GM23338 (cell line): ENCODE results near the gene ROBO1.

Experiments
- CREB1 ChIP-seq: fragments of 250-450 bp; sonication (Bioruptor Pico); IDR thresholded peaks from 2 replicates; pipeline ENCODE4 v1.5.0; 2020; ENCODE audit warnings: low read depth, mild to moderate bottlenecking, moderate library complexity
- EZH2 ChIP-seq: fragments of 200-600 bp; sonication (generic); IDR thresholded peaks from one replicate; pipeline ENCODE4 v1.8.0; 2017; ENCODE audit warnings: antibody characterized with exemption, mild to moderate bottlenecking, low read depth; ENCODE audit not compliant: unreplicated experiment
- EZH2phosphoT487 ChIP-seq: fragments of 200-600 bp; sonication (generic); IDR thresholded peaks from one replicate; pipeline ENCODE4 v1.8.1; 2018; ENCODE audit warnings: antibody characterized with exemption; ENCODE audit not compliant: unreplicated experiment
- POLR2AphosphoS5 ChIP-seq: IDR thresholded peaks from 2 replicates; pipeline ENCODE4 v1.6.1; 2016; ENCODE audit warnings: antibody characterized with exemption, low read depth
- REST ChIP-seq: IDR thresholded peaks from one replicate; pipeline ENCODE4 v1.6.1; 2018; ENCODE audit warnings: antibody characterized with exemption; ENCODE audit not compliant: unreplicated experiment
- STAT1 ChIP-seq: IDR thresholded peaks from one replicate; pipeline ENCODE4 v1.6.1; 2016; ENCODE audit warnings: antibody characterized with exemption; ENCODE audit not compliant: unreplicated experiment
- ZNF114 ChIP-seq: fragments of 250-450 bp; sonication (Bioruptor Pico); IDR thresholded peaks from 2 replicates; pipeline ENCODE4 v1.5.0; 2020; ENCODE audit warnings: mild to moderate bottlenecking, moderate library complexity
- ZNF462 ChIP-seq: fragments of 250-450 bp; sonication (Bioruptor Pico); IDR thresholded peaks from 2 replicates; pipeline ENCODE4 v1.5.0; 2020; ENCODE audit warnings: mild to moderate bottlenecking, moderate library complexity
- TF ChIP-seq, protein P1 (sequence below), 2 experiments: fragments of 200-600 bp in 1 of 2; sonication (generic) in 1 of 2; conservative IDR thresholded peaks; 2 replicates each; pipeline versions ENCODE4 v1.5.1 to v1.6.1; 2016 to 2017; ENCODE audit warnings: antibody characterized with exemption in 2 of 2, low read depth in 2 of 2, mild to moderate bottlenecking in 2 of 2, moderate library complexity in 1 of 2
- TF ChIP-seq, protein P2 (sequence below): IDR thresholded peaks from 2 replicates; pipeline ENCODE4 v1.6.1; 2016; ENCODE audit warnings: antibody characterized with exemption

DNA sequence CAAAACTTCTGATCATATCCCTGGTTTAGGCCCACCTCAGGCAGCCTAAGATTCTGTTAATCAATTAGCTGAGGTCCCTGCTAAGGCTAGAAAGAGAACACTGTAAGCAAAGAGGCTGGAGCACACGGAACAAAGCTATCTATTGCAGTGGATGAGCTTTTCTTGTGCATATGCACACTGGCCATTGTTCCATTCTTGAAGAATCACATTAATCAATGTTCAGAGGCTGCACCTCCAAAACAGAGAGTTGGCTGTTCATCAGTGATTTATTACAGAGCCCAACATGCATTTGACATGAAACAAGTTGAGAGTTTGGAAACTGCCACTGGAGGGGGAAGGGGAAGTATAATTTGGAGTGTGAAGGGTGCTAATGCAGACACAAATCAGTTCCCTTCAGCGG, 873.0 kb downstream of the ROBO1 start:
- no peak for TF ChIP-seq EZH2
- TF ChIP-seq, protein P1, sequence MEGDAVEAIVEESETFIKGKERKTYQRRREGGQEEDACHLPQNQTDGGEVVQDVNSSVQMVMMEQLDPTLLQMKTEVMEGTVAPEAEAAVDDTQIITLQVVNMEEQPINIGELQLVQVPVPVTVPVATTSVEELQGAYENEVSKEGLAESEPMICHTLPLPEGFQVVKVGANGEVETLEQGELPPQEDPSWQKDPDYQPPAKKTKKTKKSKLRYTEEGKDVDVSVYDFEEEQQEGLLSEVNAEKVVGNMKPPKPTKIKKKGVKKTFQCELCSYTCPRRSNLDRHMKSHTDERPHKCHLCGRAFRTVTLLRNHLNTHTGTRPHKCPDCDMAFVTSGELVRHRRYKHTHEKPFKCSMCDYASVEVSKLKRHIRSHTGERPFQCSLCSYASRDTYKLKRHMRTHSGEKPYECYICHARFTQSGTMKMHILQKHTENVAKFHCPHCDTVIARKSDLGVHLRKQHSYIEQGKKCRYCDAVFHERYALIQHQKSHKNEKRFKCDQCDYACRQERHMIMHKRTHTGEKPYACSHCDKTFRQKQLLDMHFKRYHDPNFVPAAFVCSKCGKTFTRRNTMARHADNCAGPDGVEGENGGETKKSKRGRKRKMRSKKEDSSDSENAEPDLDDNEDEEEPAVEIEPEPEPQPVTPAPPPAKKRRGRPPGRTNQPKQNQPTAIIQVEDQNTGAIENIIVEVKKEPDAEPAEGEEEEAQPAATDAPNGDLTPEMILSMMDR (conservative IDR thresholded peaks at IDR 0.05; ENCODE audit: low read depth in 2 of 2), result no peak
- no peak for TF ChIP-seq REST
- TF ChIP-seq POLR2AphosphoS5, result no peak
- no peak for TF ChIP-seq EZH2phosphoT487
- no peak for TF ChIP-seq STAT1
- no peak for TF ChIP-seq ZNF462
- TF ChIP-seq ZNF114 (CRISPR knock-in tag), result no peak
- no peak for TF ChIP-seq CREB1
- TF ChIP-seq, protein P2, sequence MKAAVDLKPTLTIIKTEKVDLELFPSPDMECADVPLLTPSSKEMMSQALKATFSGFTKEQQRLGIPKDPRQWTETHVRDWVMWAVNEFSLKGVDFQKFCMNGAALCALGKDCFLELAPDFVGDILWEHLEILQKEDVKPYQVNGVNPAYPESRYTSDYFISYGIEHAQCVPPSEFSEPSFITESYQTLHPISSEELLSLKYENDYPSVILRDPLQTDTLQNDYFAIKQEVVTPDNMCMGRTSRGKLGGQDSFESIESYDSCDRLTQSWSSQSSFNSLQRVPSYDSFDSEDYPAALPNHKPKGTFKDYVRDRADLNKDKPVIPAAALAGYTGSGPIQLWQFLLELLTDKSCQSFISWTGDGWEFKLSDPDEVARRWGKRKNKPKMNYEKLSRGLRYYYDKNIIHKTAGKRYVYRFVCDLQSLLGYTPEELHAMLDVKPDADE, result no peak
